HEK293 (cell line): Measurements from ENCODE around the gene PRR22.

Experiments
- CTCF ChIA-PET: fragments of 350-600 bp; formaldehyde crosslinking; extraction: SDS; loops from one replicate; lab custom pipeline; 2021; ENCODE audit warnings: antibody characterized with exemption; lab: Yijun Ruan, JAX
- POLR2A ChIA-PET: fragments of 300-600 bp; formaldehyde crosslinking; extraction: SDS; loops from one replicate; lab custom pipeline; 2020; ENCODE audit warnings: antibody characterized with exemption, inconsistent platforms; lab: Yijun Ruan, JAX
- H3K27ac ChIP-seq: fragments of 200-500 bp; sonication (Bioruptor generic); 2 replicates; pipeline ENCODE4 v1.5.1; 2014; ENCODE audit warnings: low read depth, low read length, control low read depth, inconsistent platforms; ENCODE audit errors: extremely low read depth
- H3K36me3 ChIP-seq, 2 experiments: fragments of 200-500 bp in 1 of 2; sonication (Bioruptor generic) in 1 of 2; 1 replicate in 1 of 2; 2 replicates in 1 of 2; pipeline ENCODE4 v1.5.1; 2014 to 2017; ENCODE audit warnings: inconsistent platforms in 2 of 2, low read length in 2 of 2; ENCODE audit not compliant: control insufficient read depth in 2 of 2, insufficient read depth in 1 of 2
- H3K4me1 ChIP-seq: fragments of 200-500 bp; sonication (Bioruptor generic); 2 replicates; pipeline ENCODE4 v1.5.1; 2014; ENCODE audit warnings: mild to moderate bottlenecking, low read length, inconsistent platforms; ENCODE audit not compliant: control insufficient read depth, insufficient read depth
- H3K4me3 ChIP-seq: 2 replicates; pipeline ENCODE4 v1.5.1; 2011; ENCODE audit warnings: low read depth, mild to moderate bottlenecking, control low read depth, low read length, moderate library complexity
- H3K9me3 ChIP-seq: fragments of 200-500 bp; sonication (Bioruptor generic); 2 replicates; pipeline ENCODE4 v1.5.1; 2014; ENCODE audit warnings: low read depth, low read length, inconsistent platforms; ENCODE audit not compliant: control insufficient read depth, insufficient read depth
- GLI2 ChIP-seq: fragments of 450-650 bp; formaldehyde crosslinking; IDR thresholded peaks from 2 replicates; pipeline ENCODE4; 2017; ENCODE audit warnings: missing biosample characterization, missing genetic modification characterization, low read depth, borderline replicate concordance
- GLIS2 ChIP-seq: fragments of 450-650 bp; formaldehyde crosslinking; IDR thresholded peaks from 2 replicates; pipeline ENCODE4 v1.5.1; 2016; ENCODE audit warnings: missing biosample characterization, missing genetic modification characterization
- KLF16 ChIP-seq: fragments of 450-650 bp; formaldehyde crosslinking; IDR thresholded peaks from 2 replicates; pipeline ENCODE4 v1.5.1; 2017; ENCODE audit warnings: missing biosample characterization, missing genetic modification characterization
- KLF9 ChIP-seq: fragments of 450-650 bp; formaldehyde crosslinking; IDR thresholded peaks from 2 replicates; pipeline ENCODE4 v1.5.1; 2016; ENCODE audit warnings: missing biosample characterization, missing genetic modification characterization, low read depth
- SP2 ChIP-seq: fragments of 450-650 bp; formaldehyde crosslinking; IDR thresholded peaks from 2 replicates; pipeline ENCODE4 v1.5.1; 2016; ENCODE audit warnings: missing biosample characterization, missing genetic modification characterization
- SP3 ChIP-seq: fragments of 450-650 bp; formaldehyde crosslinking; IDR thresholded peaks from 2 replicates; pipeline ENCODE4 v1.5.1; 2016; ENCODE audit warnings: missing biosample characterization, missing genetic modification characterization
- ZBTB20 ChIP-seq: fragments of 450-650 bp; formaldehyde crosslinking; IDR thresholded peaks from 2 replicates; pipeline ENCODE4 v1.5.1; 2016; ENCODE audit warnings: missing biosample characterization, missing genetic modification characterization
- ZBTB21 ChIP-seq: fragments of 450-650 bp; formaldehyde crosslinking; IDR thresholded peaks from 2 replicates; pipeline ENCODE4 v1.5.1; 2017; ENCODE audit warnings: missing biosample characterization, missing genetic modification characterization
- ZNF184 ChIP-seq: fragments of 450-650 bp; IDR thresholded peaks from 2 replicates; pipeline ENCODE4 v1.5.1; 2018; ENCODE audit warnings: missing biosample characterization, mild to moderate bottlenecking, missing genetic modification characterization
- ZNF302 ChIP-seq: fragments of 450-650 bp; formaldehyde crosslinking; IDR thresholded peaks from 2 replicates; pipeline ENCODE4 v1.5.1; 2016; ENCODE audit warnings: missing biosample characterization, missing genetic modification characterization, low read depth
- ZNF366 ChIP-seq: fragments of 450-650 bp; formaldehyde crosslinking; conservative IDR thresholded peaks from 2 replicates; pipeline ENCODE4 v1.5.1; 2016; ENCODE audit warnings: missing biosample characterization, missing genetic modification characterization
- ZNF544 ChIP-seq: fragments of 450-650 bp; formaldehyde crosslinking; IDR thresholded peaks from 2 replicates; pipeline ENCODE4 v1.5.0; 2017; ENCODE audit warnings: missing biosample characterization, missing genetic modification characterization
- ZNF660 ChIP-seq: fragments of 450-650 bp; IDR thresholded peaks from 2 replicates; pipeline ENCODE4 v1.5.1; 2018; ENCODE audit warnings: missing biosample characterization, mild to moderate bottlenecking, missing genetic modification characterization
- ZNF76 ChIP-seq: fragments of 450-650 bp; formaldehyde crosslinking; IDR thresholded peaks from 2 replicates; pipeline ENCODE4; 2016; ENCODE audit warnings: low read depth, missing biosample characterization, missing genetic modification characterization, borderline replicate concordance
- ZNF768 ChIP-seq: fragments of 450-650 bp; formaldehyde crosslinking; IDR thresholded peaks from 2 replicates; pipeline ENCODE4 v1.5.1; 2018; ENCODE audit warnings: missing biosample characterization, mild to moderate bottlenecking, missing genetic modification characterization
- ZNF777 ChIP-seq: fragments of 450-650 bp; formaldehyde crosslinking; IDR thresholded peaks from 2 replicates; pipeline ENCODE4 v1.5.1; 2017; ENCODE audit warnings: missing biosample characterization, missing genetic modification characterization, borderline replicate concordance
- TF ChIP-seq, protein P1 (sequence below): fragments of 450-650 bp; formaldehyde crosslinking; IDR thresholded peaks from 2 replicates; pipeline ENCODE4 v1.5.1; 2016; ENCODE audit warnings: missing biosample characterization, missing genetic modification characterization
- TF ChIP-seq, protein P2 (sequence below): fragments of 450-650 bp; formaldehyde crosslinking; conservative IDR thresholded peaks from 2 replicates; pipeline ENCODE4 v1.5.1; 2016; ENCODE audit warnings: low read depth, missing biosample characterization, missing genetic modification characterization
- TF ChIP-seq, protein P3 (sequence below): fragments of 450-650 bp; formaldehyde crosslinking; IDR thresholded peaks from 2 replicates; pipeline ENCODE4 v1.5.1; 2016; ENCODE audit warnings: missing biosample characterization, missing genetic modification characterization
- TF ChIP-seq, protein P4 (sequence below): fragments of 450-650 bp; formaldehyde crosslinking; IDR thresholded peaks from 2 replicates; pipeline ENCODE4; 2016; ENCODE audit warnings: missing biosample characterization, missing genetic modification characterization
- TF ChIP-seq, protein P5 (sequence below): fragments of 450-650 bp; formaldehyde crosslinking; IDR thresholded peaks from 2 replicates; pipeline ENCODE4 v1.5.1; 2016; ENCODE audit warnings: missing biosample characterization, missing genetic modification characterization

The PRR22 gene

DNA sequence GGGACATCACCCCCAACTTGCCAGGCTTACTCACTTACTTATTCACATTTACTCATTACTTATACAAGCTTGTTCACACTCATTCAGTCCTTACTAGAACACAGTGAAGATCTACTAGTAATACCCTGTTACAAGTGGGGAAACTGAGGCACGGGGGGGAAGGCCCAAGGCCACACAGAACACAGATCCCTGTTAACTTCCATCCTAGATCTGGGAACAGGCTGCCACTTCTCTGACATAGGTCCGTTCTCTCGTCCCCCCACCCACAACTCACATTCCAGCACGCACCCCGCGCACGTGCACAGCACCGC, 18.9 kb upstream of the PRR22 start:
- H3K9me3 ChIP-seq = no peaks in the 10 kb centered on the region
- TF ChIP-seq, protein P1, sequence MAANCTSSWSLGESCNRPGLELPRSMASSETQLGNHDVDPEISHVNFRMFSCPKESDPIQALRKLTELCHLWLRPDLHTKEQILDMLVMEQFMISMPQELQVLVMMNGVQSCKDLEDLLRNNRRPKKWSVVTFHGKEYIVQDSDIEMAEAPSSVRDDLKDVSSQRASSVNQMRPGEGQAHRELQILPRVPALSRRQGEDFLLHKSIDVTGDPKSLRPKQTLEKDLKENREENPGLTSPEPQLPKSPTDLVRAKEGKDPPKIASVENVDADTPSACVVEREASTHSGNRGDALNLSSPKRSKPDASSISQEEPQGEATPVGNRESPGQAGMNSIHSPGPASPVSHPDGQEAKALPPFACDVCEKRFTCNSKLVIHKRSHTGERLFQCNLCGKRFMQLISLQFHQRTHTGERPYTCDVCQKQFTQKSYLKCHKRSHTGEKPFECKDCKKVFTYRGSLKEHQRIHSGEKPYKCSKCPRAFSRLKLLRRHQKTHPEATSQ (tag by site-specific recombination) = 0 out of 2 replicates have a peak, but pooled peaks have one; percentile 1
- TF ChIP-seq, protein P2, sequence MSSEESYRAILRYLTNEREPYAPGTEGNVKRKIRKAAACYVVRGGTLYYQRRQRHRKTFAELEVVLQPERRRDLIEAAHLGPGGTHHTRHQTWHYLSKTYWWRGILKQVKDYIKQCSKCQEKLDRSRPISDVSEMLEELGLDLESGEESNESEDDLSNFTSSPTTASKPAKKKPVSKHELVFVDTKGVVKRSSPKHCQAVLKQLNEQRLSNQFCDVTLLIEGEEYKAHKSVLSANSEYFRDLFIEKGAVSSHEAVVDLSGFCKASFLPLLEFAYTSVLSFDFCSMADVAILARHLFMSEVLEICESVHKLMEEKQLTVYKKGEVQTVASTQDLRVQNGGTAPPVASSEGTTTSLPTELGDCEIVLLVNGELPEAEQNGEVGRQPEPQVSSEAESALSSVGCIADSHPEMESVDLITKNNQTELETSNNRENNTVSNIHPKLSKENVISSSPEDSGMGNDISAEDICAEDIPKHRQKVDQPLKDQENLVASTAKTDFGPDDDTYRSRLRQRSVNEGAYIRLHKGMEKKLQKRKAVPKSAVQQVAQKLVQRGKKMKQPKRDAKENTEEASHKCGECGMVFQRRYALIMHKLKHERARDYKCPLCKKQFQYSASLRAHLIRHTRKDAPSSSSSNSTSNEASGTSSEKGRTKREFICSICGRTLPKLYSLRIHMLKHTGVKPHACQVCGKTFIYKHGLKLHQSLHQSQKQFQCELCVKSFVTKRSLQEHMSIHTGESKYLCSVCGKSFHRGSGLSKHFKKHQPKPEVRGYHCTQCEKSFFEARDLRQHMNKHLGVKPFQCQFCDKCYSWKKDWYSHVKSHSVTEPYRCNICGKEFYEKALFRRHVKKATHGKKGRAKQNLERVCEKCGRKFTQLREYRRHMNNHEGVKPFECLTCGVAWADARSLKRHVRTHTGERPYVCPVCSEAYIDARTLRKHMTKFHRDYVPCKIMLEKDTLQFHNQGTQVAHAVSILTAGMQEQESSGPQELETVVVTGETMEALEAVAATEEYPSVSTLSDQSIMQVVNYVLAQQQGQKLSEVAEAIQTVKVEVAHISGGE (tag by site-specific recombination) = no peak
- TF ChIP-seq, protein P3, sequence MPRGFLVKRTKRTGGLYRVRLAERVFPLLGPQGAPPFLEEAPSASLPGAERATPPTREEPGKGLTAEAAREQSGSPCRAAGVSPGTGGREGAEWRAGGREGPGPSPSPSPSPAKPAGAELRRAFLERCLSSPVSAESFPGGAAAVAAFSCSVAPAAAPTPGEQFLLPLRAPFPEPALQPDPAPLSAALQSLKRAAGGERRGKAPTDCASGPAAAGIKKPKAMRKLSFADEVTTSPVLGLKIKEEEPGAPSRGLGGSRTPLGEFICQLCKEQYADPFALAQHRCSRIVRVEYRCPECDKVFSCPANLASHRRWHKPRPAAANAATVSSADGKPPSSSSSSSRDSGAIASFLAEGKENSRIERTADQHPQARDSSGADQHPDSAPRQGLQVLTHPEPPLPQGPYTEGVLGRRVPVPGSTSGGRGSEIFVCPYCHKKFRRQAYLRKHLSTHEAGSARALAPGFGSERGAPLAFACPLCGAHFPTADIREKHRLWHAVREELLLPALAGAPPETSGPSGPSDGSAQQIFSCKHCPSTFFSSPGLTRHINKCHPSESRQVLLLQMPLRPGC (tag by site-specific recombination) = peak; percentile 73; the same call in 1 of the 2 replicates
- 0 out of 2 replicates have a peak, but pooled peaks have one; percentile 29 for TF ChIP-seq ZBTB20 (tag by site-specific recombination)
- TF ChIP-seq, protein P4, sequence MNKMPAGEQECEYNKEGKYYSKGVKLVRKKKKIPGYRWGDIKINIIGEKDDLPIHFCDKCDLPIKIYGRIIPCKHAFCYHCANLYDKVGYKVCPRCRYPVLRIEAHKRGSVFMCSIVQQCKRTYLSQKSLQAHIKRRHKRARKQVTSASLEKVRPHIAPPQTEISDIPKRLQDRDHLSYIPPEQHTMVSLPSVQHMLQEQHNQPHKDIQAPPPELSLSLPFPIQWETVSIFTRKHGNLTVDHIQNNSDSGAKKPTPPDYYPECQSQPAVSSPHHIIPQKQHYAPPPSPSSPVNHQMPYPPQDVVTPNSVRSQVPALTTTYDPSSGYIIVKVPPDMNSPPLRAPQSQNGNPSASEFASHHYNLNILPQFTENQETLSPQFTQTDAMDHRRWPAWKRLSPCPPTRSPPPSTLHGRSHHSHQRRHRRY = no peak
- ChIA-PET POLR2A (interaction anchor here (1.0 to 1.6 kb wide), 13 partner anchors 10 to 219 kb away, joined by 3 to 29 read pairs (median 5); partner anchors contain the start of genes DUS3L, NDUFA11, RPL36 and VMAC), CTCF (interaction anchor here (0.6 to 2.3 kb wide), 58 partner anchors 9 to 402 kb away, joined by 3 to 71 read pairs (median 7); partner anchors contain the start of genes DUS3L, FUT6, NDUFA11 and RPL36)
- H3K4me1 ChIP-seq = peaks cover 3% of the 10 kb centered on the region; the same call in 1 of the 2 replicates
- peak overlapping the region; percentile 25 for H3K4me3 ChIP-seq
- H3K27ac ChIP-seq = no peak overlapping the region
- H3K36me3 ChIP-seq = no peaks in the 10 kb centered on the region

DNA sequence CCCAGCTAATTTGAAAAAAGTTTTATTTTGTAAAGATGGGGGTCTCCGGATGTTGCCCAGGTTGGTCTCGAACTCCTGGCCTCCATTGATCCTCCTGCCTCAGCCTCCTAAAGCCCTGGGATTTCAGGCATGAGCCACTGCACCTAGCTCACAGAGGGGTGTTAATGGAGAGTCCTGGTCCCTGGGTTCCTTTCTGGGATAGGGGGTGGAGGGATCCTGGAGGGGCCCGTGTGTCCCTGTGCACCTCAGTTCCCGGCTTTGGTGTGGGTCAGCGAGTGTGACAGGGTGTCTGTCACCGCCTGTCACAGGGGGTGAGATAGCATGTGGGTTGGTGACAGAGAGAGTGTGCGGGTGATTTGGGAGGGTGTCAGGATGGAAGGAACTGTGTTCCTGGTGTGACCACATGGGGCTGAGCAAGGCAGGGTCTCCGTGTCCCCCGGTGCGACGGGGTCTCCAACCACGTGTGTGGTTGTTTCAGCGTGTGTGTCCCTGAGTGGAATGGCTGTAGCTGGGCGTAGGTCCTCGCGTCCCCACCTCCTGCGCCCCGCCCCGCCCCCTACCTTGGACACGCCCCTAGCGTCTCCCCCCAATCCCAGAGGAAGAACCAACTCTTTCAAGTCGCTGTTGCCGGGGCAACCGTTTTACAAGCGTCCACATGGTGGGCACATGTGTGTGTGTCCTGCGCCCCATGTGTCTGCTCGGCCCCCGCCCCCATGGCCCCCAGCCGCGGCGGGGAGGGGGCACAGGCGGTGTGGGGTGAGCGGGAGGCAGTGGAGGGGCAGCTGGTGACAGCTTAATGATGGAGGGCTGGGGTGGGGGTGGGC, 17.5 kb upstream of the PRR22 start:
- Histone ChIP-seq H3K4me1 (peaks cover 3% of the 10 kb centered on the region; the same call in 1 of the 2 replicates), H3K27ac (no peak overlapping the region), H3K36me3 (no peaks in the 10 kb centered on the region), H3K4me3 (no peak overlapping the region), H3K9me3 (no peaks in the 10 kb centered on the region)
- CTCF ChIA-PET = interaction anchor here (0.6 to 1.4 kb wide), 4 partner anchors 13 to 279 kb away, joined by 3 to 4 read pairs (median 4); no protein-coding TSS in a partner anchor
- POLR2A ChIA-PET = no interaction called here
- no peak for TF ChIP-seq ZNF184 (tag by site-specific recombination)
- TF ChIP-seq ZNF660 (tag by site-specific recombination) = no peak
- peak; percentile 29; the same call in 1 of the 2 replicates for TF ChIP-seq SP2
- TF ChIP-seq ZNF76 (tag by site-specific recombination) = no peak
- peak; percentile 51 for TF ChIP-seq KLF9 (tag by site-specific recombination)
- no peak for TF ChIP-seq GLI2 (tag by site-specific recombination)
- TF ChIP-seq ZNF768 (tag by site-specific recombination) = no peak
- TF ChIP-seq ZNF777 (tag by site-specific recombination) = no peak
- TF ChIP-seq KLF16 = no peak
- TF ChIP-seq ZNF302 (tag by site-specific recombination) = no peak
- TF ChIP-seq ZNF544 (tag by site-specific recombination) = no peak
- TF ChIP-seq GLIS2 (tag by site-specific recombination) = no peak
- peak; percentile 24; the same call in 1 of the 2 replicates for TF ChIP-seq SP3 (tag by site-specific recombination)
- TF ChIP-seq, protein P5, sequence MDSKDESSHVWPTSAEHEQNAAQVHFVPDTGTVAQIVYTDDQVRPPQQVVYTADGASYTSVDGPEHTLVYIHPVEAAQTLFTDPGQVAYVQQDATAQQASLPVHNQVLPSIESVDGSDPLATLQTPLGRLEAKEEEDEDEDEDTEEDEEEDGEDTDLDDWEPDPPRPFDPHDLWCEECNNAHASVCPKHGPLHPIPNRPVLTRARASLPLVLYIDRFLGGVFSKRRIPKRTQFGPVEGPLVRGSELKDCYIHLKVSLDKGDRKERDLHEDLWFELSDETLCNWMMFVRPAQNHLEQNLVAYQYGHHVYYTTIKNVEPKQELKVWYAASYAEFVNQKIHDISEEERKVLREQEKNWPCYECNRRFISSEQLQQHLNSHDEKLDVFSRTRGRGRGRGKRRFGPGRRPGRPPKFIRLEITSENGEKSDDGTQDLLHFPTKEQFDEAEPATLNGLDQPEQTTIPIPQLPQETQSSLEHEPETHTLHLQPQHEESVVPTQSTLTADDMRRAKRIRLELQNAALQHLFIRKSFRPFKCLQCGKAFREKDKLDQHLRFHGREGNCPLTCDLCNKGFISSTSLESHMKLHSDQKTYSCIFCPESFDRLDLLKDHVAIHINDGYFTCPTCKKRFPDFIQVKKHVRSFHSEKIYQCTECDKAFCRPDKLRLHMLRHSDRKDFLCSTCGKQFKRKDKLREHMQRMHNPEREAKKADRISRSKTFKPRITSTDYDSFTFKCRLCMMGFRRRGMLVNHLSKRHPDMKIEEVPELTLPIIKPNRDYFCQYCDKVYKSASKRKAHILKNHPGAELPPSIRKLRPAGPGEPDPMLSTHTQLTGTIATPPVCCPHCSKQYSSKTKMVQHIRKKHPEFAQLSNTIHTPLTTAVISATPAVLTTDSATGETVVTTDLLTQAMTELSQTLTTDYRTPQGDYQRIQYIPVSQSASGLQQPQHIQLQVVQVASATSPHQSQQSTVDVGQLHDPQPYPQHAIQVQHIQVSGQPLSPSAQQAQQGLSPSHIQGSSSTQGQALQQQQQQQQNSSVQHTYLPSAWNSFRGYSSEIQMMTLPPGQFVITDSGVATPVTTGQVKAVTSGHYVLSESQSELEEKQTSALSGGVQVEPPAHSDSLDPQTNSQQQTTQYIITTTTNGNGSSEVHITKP (tag by site-specific recombination) = peak; percentile 50
- TF ChIP-seq ZBTB20 (tag by site-specific recombination) = no peak
- no peak for TF ChIP-seq ZBTB21 (tag by site-specific recombination)
- 0 out of 2 replicates have a peak, but pooled peaks have one; percentile 15 for TF ChIP-seq ZNF366 (tag by site-specific recombination)
